NCI-H446 treated with DMSO at 0.1 percent for 48 hours (cell line): ENCODE measurements around the gene KRT4.
"Not testable (repeated sequence)": the region's sequence is repeated elsewhere in the genome, so short reads cannot be mapped to it uniquely, and the experiment has no call there.

ENCODE experiments used
- DNase-seq: peaks from one replicate; lab custom pipeline; 2025; lab: John Stamatoyannopoulos, UW

KRT4 gene

GRCh38 chr12:52807544-52808470 lies 6.1 kb downstream of the KRT4 start:
- DNase-seq = no peak

GRCh38 chr12:52806821-52807543 lies 6.9 kb downstream of the KRT4 start:
- no peak for DNase-seq

- no peak for DNase-seq
Measured at GRCh38 chr12:52806169-52806811, 7.6 kb downstream of the KRT4 start.

- DNase-seq = no peak
Measured at GRCh38 chr12:52805739-52806138, 8.2 kb downstream of the KRT4 start.

GRCh38 chr12:52805000-52805399 lies 8.9 kb downstream of the KRT4 start:
- no peak for DNase-seq

GRCh38 chr12:52802442-52802841 lies 11.5 kb downstream of the KRT4 start:
- no peak for DNase-seq

GRCh38 chr12:52801773-52802172 lies 12.1 kb downstream of the KRT4 start:
- DNase-seq = no peak

- DNase-seq = no peak
Measured at GRCh38 chr12:52800259-52800917, 13.5 kb downstream of the KRT4 start.

- DNase-seq = no peak
Measured at GRCh38 chr12:52799505-52800211, 14.3 kb downstream of the KRT4 start.

- DNase-seq = no peak
Measured at GRCh38 chr12:52798671-52799504, 15.0 kb downstream of the KRT4 start.

GRCh38 chr12:52798003-52798670 lies 15.8 kb downstream of the KRT4 start:
- DNase-seq = no peak

GRCh38 chr12:52797529-52797894 lies 16.4 kb downstream of the KRT4 start:
- DNase-seq = no peak

- DNase-seq = no peak
Measured at GRCh38 chr12:52796839-52797528, 16.9 kb downstream of the KRT4 start.

GRCh38 chr12:52796429-52796794 lies 17.5 kb downstream of the KRT4 start:
- DNase-seq = no peak

- no peak for DNase-seq
Measured at GRCh38 chr12:52795694-52796428, 18.1 kb downstream of the KRT4 start, which contains the start of gene KRT3. Gene KRT3 (minus strand): TSS chr12:52796117. CDS start chr12:52796042, 75 bp downstream.

- DNase-seq = not testable (repeated sequence)
Measured at GRCh38 chr12:52795332-52795674, 18.6 kb downstream of the KRT4 start.

- DNase-seq = no peak
Measured at GRCh38 chr12:52794479-52795331, 19.2 kb downstream of the KRT4 start.
